Fibroblast of skin of scalp (primary cell): ENCODE results near the gene BHLHE40.

Source experiments
- DNase-seq: peaks from one replicate; pipeline ENCODE4 v3.0.0-alpha.2; 2013

Gene BHLHE40

DNA sequence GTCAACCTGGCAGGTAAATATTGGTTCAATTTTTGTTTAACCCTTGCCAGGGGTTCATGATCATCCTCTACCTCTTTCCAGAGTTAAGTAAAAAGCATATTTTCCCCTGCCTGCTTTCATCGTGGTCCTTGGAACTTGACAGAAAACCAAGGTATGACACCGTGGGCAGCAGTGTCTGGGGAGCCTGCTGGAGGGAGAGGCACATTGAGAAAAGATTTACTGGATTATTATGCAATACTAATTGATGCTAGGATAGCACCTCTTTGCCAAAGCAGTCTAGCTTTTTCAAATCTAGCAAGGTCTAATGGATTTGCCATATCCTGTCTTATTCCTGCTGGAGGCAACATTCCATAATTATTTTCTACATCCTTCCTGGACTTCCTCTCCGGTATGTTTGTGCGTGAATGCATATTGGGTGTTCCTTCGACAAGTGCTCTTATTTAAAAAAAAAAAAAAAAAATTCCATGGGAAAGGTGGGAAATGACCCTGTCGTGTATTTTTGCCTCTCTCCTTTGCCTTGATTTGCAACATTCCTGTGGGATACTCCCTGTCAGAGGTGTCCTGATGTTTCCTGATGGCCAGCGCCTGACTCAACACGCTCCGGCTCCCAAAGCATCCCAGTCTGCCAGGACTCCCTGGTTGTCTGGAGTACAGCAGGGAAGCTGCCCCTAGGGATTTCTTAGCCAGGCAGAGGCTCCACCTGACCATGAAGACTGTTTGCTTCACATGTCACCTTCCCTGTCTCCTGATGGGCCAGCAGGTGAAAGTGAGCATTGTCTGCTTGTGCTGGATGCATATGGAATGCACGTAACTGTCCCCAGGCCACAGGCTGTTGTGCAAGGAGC, 6.3 kb downstream of the BHLHE40 start:
- DNase-seq, result peak; percentile 50

DNA sequence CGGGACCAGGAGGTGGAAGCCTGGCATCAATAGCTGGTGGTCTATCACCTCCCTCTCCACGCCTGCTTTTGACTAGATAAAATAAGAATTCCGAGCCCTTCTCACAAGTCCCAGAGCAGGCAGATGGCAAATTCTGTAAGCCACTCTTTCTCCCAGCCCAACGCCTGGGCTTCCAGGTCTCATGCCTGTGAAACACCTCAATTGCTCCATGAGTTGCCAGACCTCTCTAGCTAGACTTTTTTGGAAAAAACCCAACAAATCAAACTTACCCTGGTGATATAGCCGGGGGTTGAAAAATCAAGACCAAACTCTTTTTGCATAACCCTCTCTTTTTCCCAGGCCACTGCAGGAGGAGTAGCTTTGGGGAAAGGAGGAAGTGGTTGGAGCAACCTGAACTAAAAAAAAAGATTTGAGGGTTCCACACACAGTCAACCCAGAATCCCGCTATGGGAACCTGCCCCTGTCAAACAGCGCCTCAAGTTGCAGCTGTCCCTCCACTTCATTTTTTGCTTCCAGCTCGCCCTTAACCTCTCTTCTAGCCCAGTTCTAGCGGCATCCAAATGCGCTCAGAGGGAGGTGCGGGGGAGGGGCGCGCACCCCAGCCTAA, 7.0 kb downstream of the BHLHE40 start:
- no peak for DNase-seq

DNA sequence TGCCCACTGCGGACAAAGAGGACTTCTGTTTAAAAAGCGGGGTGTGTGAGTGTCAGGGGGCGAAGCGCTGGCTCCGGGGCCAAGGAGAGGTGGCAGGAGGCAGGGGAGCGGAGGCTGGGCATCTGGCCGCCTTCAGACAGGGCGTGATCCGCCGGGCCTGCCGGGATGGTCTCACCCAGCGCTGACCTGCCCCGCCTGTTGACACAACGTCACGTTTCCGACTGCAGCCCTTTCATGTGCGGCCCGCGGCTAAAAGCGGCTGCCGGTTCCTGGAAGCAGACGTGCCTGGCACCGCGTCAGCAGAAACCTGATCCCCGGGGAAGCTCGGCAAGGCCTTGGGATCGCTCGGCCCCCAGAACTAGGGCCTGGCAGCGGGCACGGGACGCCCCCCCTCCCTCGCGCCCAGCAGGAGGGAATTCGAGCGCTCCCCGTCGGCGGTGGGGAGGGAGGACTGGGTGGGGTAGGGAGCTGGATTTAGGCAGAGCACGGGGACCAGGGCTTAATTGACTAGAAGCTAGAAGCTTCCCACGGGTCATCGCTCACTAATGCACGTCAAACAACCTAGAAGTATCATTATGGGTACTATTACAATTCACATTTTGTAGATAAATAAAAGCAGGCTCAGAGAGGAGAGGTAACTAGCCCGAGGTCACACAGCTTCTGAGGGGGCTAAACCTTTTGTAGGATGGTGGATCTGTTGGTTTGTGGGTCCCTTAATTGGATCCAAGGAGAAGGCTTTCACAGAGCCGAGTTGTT, 7.7 kb downstream of the BHLHE40 start:
- peak; percentile 95 for DNase-seq

DNA sequence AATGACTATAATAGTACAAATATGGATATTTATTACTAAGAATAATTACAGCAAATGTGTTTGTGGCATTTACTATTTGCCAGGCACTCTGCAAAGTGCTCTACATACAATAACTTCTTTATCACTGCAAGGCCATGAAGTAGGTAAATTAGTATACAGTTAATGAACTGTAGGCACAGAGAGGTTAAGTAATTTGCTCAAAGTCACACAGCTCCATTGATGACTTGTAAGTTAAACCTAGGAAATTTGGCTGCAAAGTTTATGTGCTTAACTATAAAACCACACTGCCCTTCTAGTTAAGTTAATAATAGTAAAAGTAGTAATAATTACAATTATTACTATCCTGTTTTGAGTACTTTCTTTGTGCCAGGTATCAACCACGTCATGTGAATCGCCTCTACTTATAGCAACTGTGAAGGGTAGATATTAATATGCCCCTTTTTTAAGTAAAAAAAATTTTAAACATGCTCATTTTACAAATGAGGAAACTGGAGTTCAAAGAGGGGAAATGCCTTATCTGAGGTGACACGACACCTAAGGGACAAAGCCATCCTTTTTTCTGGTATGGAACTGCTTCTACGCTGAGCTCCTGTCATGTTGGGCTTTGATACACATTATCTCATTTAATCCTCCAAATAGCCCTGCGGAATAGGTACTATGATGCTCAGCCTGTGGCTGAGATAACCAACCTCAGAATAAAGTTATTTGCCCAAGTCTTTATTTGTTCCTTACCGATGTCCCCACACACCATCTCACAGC, 8.5 kb downstream of the BHLHE40 start:
- DNase-seq, result no peak

DNA sequence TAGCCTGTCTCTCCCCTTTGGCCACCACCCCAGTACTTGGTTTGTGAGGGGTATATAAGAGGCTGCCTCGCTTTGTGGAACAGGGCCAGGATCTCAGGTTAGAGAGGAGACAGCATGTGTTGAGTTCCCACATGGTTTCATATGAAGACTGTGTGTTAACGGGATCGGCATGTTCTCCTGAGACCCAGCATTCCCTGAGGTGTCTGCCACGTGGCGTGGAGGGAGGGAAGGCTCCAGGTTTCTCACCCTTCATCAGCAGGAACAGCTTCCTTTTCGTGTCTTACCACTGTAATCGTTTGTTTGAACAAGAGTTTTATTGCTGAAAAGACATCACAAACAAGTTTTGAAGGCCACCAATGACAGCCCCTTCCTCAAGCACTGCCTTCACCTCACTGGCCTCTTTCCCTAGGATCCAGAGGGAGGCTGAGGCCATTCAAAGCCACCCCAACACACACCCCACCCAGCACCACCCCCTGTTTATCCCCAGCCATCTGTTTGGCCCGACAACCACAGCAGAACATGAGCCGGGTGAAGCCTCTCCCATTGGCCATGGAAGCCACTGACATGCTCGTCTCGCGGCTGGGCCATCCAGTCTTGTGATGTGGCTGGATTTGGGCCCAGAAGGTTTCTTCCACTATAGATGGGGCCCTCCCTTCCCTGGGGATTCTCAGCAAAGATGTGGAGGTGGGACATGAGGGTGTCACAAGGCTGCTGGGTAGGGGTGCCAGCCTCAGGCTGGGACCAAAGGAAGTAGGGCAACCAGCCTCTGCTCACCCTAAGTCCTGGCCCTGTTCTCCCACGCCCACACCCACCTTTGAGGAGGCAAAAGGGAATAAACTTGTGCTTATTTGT, 10.0 kb downstream of the BHLHE40 start:
- no peak for DNase-seq

DNA sequence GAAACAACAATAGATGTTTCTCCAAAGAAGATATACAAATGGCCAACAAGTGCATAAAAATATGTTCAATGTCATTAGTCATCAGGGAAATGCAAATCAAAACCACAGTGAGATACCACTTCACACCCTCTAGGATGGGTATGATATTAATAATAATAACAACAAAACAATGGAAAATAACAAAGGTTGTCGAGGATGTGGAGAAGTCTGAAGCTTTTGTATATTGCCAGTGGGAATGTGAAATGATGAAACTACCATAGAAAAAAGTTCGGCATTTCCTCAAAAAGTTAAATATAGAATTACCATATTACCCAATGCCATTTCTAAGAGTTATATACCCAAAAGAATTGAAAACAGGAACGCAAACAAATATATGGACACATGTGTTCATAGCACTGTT, 10.8 kb downstream of the BHLHE40 start:
- DNase-seq, result peak; percentile 17

DNA sequence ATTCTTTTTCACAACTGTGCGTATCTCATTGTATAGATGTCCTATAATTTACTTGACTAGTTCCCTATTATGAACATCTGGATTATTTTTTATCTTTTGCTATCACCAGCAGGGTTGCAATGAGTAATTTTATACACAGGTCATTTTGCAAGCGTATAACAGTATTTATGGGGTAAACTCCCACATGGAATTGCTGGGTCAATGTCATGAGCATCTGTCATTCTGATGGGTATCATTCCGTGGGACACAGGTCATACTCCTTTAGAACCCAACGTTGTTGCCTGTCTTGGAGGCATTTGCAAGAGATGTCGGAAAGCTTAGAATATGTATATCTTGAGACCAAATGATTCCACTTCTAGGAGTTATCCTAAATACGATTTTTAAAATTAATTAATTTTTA, 12.9 kb downstream of the BHLHE40 start:
- no peak for DNase-seq

DNA sequence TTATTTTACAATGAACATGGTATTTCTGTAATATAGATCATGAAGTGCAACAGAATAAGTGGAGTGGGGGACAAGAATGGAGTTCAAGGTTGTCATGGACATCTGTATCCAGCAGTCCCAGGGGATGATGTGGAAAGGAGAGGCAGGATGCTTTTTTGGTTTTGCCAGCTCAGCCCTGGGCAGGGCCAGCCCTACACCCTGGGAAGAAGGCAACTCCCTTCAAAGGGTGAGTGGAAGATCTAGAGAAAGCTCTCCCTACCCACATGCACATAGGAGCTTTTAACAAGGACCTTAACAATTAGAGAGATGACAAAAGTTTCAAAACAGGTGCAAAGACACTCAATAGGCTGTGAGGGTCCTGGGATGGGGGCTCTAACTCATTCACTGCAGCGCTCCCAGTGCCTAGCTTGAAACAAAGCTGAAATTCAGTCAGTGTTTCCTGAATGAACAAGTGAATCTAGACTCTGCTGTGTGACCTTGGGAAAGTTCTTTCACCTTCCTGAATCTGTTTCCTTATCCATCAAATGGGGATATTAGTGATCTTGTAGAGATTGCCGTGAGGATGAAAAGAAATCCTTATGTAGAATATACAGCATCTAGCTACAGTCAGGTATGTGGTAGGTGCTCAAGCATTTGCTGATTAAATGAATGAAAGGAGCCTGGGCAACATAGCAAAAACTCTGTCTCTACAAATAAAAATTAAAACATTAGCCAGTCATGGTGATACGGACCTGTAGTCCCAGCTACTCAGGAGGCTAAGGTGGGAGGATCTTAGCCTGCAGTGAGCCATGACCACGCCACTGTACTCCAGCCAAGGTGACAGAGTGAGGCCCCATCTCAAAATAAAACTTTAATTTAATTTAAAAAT, 14.3 kb downstream of the BHLHE40 start:
- DNase-seq, result no peak

DNA sequence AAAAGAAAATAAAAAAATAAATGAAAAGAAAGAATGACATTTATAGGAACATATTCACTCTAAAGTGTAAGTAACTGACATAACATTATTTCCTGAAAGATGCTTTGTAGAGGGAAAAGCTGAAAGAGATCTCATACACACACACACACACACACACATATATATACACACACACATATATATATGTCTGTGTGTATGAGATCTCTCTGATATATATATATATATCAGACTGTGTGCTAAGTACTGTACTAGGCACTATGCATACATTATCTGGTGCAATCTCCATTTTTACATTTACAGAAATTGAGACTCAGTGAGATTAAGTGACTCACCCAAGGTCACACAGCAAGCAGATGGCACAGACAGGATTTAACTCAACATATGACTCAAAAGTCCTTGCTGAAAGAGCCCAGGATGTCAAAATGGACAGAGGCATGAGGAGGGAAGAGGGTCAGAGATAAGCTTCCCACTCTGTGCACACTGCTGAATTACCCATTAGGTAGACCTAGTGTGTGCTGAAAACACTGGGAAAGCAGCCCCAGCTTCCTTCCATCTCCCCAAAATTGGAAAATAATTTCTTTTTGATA, 15.0 kb downstream of the BHLHE40 start:
- DNase-seq, result peak; percentile 37

DNA sequence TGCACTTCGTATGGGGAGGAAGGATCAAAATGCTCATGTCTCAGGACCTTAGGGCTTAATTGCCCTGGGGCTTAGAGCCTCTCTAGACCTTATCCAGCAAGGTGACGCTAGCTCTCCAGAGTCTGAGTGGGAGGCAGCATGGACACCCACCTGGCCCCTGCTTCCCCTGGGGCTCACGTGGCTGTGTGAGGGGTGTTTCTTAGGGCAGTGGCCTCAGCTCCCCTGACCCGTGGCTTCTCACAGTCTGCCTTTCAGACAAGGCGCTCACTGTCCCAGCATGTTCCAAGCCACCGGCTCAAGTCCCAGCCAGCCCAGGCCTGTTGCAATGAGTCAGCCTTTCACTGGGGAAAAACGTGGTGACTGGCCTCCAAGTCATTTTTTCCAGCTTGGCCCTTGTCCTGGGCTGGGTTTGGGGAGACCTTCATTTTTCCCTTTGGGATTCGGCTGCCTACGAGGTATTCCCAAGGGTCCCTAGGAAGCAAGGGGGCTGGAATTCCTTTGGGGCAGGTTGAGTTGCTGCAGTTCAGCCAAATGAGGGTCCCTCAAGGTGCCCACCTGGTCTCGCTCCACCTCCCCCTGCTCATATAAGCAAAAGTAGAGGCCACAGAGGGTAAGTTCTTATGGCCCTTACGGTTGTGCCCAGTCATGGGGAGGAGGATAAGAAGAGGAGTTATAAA, 15.7 kb downstream of the BHLHE40 start:
- DNase-seq, result peak; percentile 88

DNA sequence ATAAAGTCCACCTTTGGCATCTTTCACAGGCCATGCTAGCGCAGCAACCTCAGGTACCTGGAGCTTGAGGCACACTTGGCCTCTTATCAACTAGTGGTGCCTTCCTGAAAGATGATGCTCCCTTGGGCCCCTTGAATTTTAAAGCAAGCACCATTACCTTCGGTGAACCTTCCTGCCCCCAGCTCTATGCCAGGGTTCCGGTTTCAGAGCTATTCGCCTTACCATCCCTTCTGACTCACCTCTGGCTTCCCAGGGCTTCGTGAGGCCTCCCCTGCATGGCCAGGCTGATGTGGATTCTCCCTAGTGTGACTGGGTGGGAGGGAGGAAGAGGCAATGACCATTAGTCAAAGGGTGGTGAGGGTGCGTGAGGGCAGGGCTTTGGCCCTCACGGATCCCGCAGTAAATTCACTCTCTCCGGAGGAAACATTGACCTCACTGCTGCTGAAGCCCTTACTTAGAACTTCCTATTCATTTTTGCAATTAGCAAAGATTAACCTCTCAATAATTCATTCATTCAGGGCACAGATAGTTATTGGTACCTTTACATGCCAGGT, 16.3 kb downstream of the BHLHE40 start:
- peak; percentile 37 for DNase-seq

DNA sequence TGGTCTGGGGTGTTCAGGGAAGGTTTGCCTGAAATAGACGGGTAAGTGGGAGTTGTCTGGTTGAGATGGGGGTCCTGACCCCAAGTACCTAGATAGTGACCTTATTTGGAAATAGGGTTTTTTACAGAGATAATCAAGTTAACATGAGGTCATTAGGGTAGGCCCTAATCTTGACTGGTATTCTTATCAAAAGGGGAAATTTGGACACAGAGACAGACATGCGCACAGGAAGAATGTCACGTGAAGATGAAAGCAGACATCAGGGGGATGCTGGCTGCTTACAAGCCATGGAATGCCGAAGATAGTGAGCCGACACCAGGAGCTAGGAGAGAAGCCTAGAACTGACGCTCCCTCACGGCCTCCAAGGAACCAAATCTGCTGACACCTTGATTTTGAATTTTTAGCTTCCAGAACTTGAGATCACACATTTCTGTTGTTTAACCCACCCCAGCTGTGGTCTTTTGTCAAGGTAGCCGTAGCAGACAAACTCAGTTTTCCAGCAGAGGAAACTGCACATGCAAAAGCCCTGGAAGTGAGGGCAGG, 17.1 kb downstream of the BHLHE40 start:
- DNase-seq, result no peak

DNA sequence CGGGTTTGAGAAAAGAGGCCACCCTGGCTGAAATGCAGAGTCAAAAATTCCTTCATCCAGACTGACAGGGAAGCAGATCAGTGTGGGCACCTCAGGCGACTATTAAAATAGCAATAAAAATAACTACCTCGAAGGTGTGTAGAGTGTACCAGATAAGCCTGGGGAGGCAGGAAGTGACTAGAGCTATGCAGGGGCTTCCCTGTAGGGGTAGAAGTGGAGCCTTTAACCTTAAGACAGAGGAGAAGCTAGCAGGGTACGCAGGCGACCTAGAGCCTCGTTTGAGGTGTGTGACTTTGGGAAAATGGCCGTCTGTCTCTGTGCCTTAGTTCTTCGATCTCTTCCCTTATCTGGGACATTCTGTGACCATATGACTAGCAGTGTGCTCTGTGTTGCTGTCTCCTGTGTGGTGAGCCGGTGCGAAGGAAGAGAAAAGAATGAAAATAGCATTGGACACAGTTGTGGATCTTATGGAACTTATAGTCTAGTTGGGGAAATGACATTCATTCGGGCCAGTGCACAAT, 17.6 kb downstream of the BHLHE40 start:
- no peak for DNase-seq

DNA sequence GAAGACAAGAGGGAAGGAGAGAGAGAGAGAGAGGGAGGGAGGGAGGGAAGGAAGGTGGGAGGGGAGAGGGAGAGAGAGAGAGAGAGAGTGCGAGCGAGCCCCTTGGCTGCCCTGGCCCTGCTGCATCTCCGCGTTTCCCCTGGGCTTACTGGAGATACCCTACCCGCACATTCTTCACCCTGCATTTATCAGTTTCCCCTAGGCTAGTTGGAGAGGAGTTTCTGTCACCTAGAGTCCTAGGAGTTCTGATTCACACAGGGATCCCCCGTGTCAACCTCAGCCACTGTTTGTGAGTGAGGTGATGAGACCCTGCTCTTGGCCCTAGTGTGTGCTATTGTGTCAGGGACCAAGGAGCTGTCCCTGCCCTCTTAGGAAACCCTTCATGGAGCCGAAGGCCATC, 18.7 kb downstream of the BHLHE40 start:
- DNase-seq, result no peak

DNA sequence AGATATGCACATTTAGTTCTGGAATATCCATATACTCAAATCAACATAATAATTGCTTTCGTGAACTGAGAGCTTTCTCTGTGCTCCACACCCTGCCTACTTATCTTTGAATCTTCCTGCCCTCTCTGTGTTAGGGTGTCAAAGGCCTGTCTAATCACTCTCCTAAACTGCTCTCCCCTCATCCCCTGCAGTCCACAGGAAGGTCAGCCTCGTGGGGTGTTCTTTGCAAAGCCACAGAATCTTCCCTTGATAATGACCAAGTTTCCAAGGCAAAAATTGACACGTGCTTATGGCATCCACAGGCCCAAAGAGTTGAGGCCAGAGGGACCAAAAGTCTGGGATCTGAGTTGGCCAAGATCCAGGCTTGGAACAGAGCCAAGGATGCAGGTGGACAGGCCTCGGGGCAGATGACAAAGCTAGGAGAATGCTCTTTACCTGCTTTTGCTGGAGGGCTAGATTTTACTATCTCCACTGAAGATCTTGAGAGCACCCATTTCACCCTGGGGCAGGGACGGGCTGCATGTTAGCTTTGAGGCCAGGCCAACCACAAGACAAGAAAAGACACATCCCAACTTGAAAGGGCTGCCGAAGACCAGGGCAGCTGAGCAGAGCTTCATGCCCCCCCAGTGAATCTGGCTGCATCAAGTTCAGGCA, 20.4 kb downstream of the BHLHE40 start:
- no peak for DNase-seq

DNA sequence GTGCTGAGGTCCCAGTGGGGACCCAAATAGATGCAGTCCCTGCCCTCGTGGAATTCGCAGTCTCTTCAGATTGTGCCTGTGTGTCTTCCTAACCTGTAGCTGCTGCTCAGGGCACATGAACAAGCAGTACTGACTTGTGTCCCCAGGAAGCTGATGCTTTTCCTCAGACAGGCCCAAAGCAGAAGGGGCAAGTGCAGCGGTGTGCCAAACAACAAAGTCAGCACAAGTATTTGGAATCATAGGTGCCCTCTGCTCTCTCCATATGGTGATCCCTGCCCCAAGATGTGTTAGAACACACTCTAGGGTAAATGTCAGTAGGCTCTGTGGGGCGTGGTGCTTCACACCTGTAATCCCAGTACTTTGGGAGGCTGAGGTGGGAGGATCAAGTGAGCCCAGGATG, 21.9 kb downstream of the BHLHE40 start:
- DNase-seq, result no peak

DNA sequence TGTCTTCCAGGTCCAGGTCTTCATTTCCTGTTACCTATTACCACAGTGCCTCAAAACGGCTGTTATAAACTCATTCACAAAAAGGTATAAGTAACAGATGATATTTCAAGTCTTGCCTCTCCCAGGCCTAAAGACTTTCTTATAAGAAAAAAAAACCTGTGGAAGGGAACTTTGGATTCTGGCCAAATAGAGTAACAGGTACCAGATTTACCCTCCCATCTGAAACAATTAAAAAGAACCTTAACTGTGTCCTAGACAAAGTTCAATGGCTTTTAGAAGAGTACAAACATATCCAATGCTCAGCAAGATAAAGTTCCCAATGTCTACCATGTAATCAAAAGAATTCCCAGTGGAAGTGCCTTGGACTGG, 22.6 kb downstream of the BHLHE40 start:
- DNase-seq, result no peak

DNA sequence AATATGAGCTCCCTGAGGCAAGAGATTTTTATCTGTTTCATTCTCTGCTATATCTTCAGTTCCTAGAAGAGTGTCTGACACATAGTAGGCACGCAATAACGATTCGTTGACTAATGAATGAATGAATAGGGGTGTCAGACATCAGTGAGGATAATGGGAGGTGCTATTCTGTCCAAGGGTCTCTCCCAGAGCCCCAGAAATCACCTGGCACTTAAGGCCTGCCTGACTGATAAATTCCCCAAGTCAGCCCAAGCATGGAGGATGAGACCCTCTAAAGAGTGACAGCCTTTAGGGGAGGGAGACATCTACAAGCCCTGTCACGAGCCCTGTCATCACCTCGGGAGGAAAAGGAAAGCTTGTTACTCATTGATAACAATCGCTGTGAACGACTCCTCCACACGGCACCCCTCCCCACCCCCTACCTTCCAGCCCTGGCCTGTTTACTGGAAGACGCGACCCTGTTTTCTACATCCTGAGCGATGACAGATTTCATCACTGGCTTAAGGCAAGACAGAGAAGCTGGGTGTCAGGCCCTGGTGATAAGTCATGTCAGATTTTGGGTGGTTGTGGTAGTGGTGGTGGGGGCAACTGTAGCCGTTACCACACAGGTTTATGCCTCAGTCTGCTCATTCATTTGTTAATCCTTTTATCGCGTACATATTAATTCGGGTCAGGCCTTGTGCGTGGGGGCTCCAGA, 23.1 kb downstream of the BHLHE40 start:
- DNase-seq, result no peak
